ENCODE measurements around the gene MGLL.

GRCh38 chr3:127846576-127846975, 24.3 kb upstream of the MGLL start:
- TF ChIP-seq, protein P1, sequence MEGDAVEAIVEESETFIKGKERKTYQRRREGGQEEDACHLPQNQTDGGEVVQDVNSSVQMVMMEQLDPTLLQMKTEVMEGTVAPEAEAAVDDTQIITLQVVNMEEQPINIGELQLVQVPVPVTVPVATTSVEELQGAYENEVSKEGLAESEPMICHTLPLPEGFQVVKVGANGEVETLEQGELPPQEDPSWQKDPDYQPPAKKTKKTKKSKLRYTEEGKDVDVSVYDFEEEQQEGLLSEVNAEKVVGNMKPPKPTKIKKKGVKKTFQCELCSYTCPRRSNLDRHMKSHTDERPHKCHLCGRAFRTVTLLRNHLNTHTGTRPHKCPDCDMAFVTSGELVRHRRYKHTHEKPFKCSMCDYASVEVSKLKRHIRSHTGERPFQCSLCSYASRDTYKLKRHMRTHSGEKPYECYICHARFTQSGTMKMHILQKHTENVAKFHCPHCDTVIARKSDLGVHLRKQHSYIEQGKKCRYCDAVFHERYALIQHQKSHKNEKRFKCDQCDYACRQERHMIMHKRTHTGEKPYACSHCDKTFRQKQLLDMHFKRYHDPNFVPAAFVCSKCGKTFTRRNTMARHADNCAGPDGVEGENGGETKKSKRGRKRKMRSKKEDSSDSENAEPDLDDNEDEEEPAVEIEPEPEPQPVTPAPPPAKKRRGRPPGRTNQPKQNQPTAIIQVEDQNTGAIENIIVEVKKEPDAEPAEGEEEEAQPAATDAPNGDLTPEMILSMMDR (IDR thresholded peaks at IDR 0.05; ENCODE audit: insufficient read depth, low read length, poor library complexity, severe bottlenecking) = no peak
- TF ChIP-seq EZH2phosphoT487 (conservative IDR thresholded peaks at IDR 0.05; ENCODE audit: low read length) = no peak
